Measurements from ENCODE around the gene RRP1B.

- TF ChIP-seq EZH2 (IDR thresholded peaks at IDR 0.05; ENCODE audit: insufficient read depth, poor library complexity, severe bottlenecking) = no peak
- TF ChIP-seq EZH2phosphoT487 (IDR thresholded peaks at IDR 0.05; ENCODE audit: insufficient read depth, low read depth) = no peak
These were observed 8.0 kb downstream of the RRP1B start for GRCh38 chr21:43667191-43667904.
